NCI-H1694 treated with DMSO at 0.1 percent for 48 hours (cell line): ENCODE measurements around the gene METRN.

Experiments used
- DNase-seq: peaks from one replicate; lab custom pipeline; 2025; lab: John Stamatoyannopoulos, UW

The METRN gene

GRCh38 chr16:760545-761343, 45.8 kb downstream of the METRN start, which contains the start of gene MSLN:
Gene MSLN, plus strand, starts transcription at chr16:760734. Its CDS starts 1,947 bp downstream, at chr16:762681.
- DNase-seq: no peak

GRCh38 chr16:761625-762513, 47.0 kb downstream of the METRN start:
- no peak for DNase-seq

DNA sequence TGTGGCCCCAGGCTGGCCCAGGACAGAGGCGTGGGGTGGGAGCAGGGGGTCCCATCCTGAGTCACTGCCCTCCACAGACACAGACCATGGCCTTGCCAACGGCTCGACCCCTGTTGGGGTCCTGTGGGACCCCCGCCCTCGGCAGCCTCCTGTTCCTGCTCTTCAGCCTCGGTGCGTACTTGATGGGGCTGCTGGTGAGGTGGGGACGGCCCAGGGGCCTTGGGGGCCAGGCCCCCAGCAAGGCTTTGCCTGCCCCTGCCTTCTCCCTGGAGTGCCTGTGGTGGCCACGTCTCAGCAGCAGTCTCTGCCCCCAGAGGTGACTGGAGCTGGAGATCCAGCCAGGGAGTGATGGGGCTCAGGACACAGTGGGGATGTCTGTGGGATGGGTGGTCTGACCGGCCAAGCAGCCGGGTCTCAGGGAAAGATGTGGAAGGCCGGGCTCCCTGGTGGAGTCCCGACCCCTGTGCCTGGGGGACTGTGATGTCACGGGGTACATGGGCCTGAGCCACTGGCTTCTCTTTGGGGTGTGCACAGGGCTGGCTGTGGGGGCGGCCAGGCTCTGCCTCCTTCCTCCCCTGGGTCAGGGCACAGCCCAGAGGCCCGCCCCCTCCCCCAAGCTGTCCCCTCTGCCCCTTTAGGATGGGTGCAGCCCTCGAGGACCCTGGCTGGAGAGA, 47.8 kb downstream of the METRN start:
- DNase-seq: no peak

GRCh38 chr16:763369-764183, 48.7 kb downstream of the METRN start:
- no peak for DNase-seq

DNA sequence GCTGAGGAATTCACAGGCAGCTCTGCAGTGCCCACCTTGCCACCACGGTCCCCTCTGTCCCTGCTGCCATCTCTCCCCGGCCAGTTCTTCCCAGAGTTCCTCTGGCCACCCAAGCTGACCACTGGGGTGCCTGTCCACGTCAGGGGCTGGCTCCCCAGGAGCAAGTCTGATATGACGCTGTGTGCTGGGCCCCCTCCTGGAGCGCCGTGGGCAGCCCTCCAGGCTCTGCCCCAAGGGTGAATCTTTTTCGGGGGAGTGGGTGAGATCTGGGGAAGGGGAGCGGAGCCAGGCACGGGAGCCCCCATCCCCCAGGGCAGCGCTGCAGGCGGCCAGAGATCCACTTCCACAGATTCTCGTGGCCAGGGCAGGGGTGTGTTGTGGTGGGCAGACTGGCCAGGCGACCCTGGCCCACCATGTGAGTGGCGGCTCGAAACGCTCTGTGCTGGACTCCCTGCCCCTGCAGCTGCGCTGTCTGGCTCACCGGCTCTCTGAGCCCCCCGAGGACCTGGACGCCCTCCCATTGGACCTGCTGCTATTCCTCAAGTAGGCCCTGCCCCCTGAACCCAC, 49.3 kb downstream of the METRN start:
- no peak for DNase-seq

- no peak for DNase-seq
Observed at GRCh38 chr16:764848-765487, 50.0 kb downstream of the METRN start.

GRCh38 chr16:765488-765865, 50.6 kb downstream of the METRN start:
- no peak for DNase-seq

DNA sequence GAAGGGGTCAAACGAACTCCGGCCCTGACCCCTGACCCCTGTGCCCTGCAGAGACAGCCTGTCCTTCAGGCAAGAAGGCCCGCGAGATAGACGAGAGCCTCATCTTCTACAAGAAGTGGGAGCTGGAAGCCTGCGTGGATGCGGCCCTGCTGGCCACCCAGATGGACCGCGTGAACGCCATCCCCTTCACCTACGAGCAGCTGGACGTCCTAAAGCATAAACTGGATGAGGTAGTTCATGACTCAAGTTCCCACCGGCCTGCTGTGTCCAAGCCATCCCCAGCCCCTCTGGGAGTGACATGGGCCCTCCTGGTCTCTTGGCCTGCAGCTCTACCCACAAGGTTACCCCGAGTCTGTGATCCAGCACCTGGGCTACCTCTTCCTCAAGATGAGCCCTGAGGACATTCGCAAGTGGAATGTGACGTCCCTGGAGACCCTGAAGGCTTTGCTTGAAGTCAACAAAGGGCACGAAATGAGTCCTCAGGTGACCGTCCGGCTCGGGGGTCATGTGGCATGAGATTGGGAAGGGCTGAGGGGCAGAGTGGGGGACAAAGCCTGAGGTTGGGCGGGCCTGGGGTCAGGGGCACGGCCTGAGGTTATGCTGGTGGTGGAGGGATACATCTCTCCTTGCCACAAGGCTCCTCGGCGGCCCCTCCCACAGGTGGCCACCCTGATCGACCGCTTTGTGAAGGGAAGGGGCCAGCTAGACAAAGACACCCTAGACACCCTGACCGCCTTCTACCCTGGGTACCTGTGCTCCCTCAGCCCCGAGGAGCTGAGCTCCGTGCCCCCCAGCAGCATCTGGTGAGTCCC, 51.3 kb downstream of the METRN start:
- no peak for DNase-seq

GRCh38 chr16:766820-767640, 52.1 kb downstream of the METRN start:
- no peak for DNase-seq

GRCh38 chr16:767743-768235, 52.9 kb downstream of the METRN start:
- no peak for DNase-seq

DNA sequence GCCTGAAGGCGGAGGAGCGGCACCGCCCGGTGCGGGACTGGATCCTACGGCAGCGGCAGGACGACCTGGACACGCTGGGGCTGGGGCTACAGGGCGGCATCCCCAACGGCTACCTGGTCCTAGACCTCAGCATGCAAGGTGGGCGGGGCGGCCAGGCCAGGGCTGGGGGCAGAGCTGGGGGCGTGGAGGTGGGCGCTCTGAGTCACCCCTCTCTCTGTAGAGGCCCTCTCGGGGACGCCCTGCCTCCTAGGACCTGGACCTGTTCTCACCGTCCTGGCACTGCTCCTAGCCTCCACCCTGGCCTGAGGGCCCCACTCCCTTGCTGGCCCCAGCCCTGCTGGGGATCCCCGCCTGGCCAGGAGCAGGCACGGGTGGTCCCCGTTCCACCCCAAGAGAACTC, 53.5 kb downstream of the METRN start:
- no peak for DNase-seq
